Stimulated activated CD8-positive, alpha-beta memory T cell treated with anti-CD3 and anti-CD28 coated beads, Interleukin-15, amount 100 ng/mL, for 4 hours (primary cell): ENCODE results near the gene HES2.
"Not testable (repeated sequence)": the region's sequence is repeated elsewhere in the genome, so short reads cannot be mapped to it uniquely, and the experiment has no call there.

ENCODE experiments used
- DNase-seq, 2 donors: peaks; one replicate each; pipeline ENCODE4 v3.0.0-alpha.2; 2020; ENCODE audit warnings: low read depth in 2 of 2

HES2 gene

GRCh38 chr1:6389971-6390370 lies 29.7 kb downstream of the HES2 start:
- no peak for DNase-seq

- no peak for DNase-seq
Measured at GRCh38 chr1:6386371-6386949, 33.3 kb downstream of the HES2 start.

GRCh38 chr1:6385488-6386191 lies 34.1 kb downstream of the HES2 start:
- no peak for DNase-seq

- no peak for DNase-seq
Measured at GRCh38 chr1:6384962-6385361, 34.8 kb downstream of the HES2 start.

- DNase-seq, result no peak
Measured at GRCh38 chr1:6384135-6384534, 35.6 kb downstream of the HES2 start.

- DNase-seq, result no peak
Measured at GRCh38 chr1:6380037-6380436, 39.7 kb downstream of the HES2 start.

- DNase-seq, result no peak
Measured at GRCh38 chr1:6378096-6378746, 41.5 kb downstream of the HES2 start.

- DNase-seq, result no peak
Measured at GRCh38 chr1:6373961-6374720, 45.6 kb downstream of the HES2 start.

- DNase-seq, result not testable (repeated sequence)
Measured at GRCh38 chr1:6372236-6372635, 47.5 kb downstream of the HES2 start.

- DNase-seq, result no peak
Measured at GRCh38 chr1:6370006-6370405, 49.7 kb downstream of the HES2 start.

- no peak for DNase-seq
Measured at GRCh38 chr1:6367381-6368012, 52.2 kb downstream of the HES2 start.

- DNase-seq, result no peak
Measured at GRCh38 chr1:6365047-6365446, 54.7 kb downstream of the HES2 start.

- not testable (repeated sequence) for DNase-seq
Measured at GRCh38 chr1:6363085-6363884, 56.4 kb downstream of the HES2 start.
